CD14-positive monocyte (primary cell): Measurements from ENCODE around the gene RELL2. TPM values are rescaled to one million over a fixed set of nuclear protein-coding genes. Genes with fewer than 3 reads are reported as not detected.

ENCODE experiments used
- DNase-seq, 3 donors: peaks; one replicate each; pipeline ENCODE4 v3.0.0-alpha.2; 2011 to 2022
- H2AFZ ChIP-seq: 2 replicates; pipeline ENCODE4 v1.6.0; 2012; ENCODE audit warnings: mild to moderate bottlenecking, low read depth, low read length, inconsistent platforms; ENCODE audit not compliant: insufficient read depth, poor library complexity, severe bottlenecking
- H3K27ac ChIP-seq, 2 donors: 1 replicate in 1 of 2; 2 replicates in 1 of 2; pipeline ENCODE4 v1.5.1; 2012 to 2013; ENCODE audit warnings: low read length in 2 of 2, control low read depth in 1 of 2, inconsistent platforms in 1 of 2, low read depth in 1 of 2, mild to moderate bottlenecking in 1 of 2
- H3K27me3 ChIP-seq, 2 donors: one replicate each; pipeline versions ENCODE4 v1.6.0 to v1.6.1; 2011 to 2013; ENCODE audit warnings: low read length in 2 of 2; ENCODE audit not compliant: control insufficient read depth in 2 of 2, insufficient read depth in 2 of 2
- H3K36me3 ChIP-seq, 2 donors: replicated peaks in 1 of 2; 1 replicate in 1 of 2; 2 replicates in 1 of 2; pipeline versions ENCODE4 v1.5.1 to v1.6.1; 2012 to 2013; ENCODE audit warnings: low read length in 2 of 2, control low read depth in 1 of 2, inconsistent platforms in 1 of 2, mild to moderate bottlenecking in 1 of 2; ENCODE audit not compliant: insufficient read depth in 2 of 2, control insufficient read depth in 1 of 2
- H3K4me1 ChIP-seq, 2 donors: 1 replicate in 1 of 2; 2 replicates in 1 of 2; pipeline versions ENCODE4 v1.5.1 to v1.6.1; 2012 to 2013; ENCODE audit warnings: low read length in 2 of 2, control low read depth in 1 of 2, inconsistent platforms in 1 of 2, mild to moderate bottlenecking in 1 of 2, moderate library complexity in 1 of 2; ENCODE audit not compliant: insufficient read depth in 2 of 2, control insufficient read depth in 1 of 2
- H3K4me2 ChIP-seq: replicated peaks from 2 replicates; pipeline ENCODE3; 2012; ENCODE audit warnings: low read length, moderate library complexity, mild to moderate bottlenecking; ENCODE audit not compliant: poor library complexity, severe bottlenecking; ENCODE audit errors: extremely low read depth
- H3K4me3 ChIP-seq, 3 experiments: fragments of 200-600 bp in 1 of 3; sonication (generic) in 1 of 3; replicated peaks in 1 of 3; 1 replicate in 2 of 3; 2 replicates in 1 of 3; pipeline ENCODE4 v1.5.1; 2011 to 2013; ENCODE audit warnings: low read length in 3 of 3, mild to moderate bottlenecking in 3 of 3, control low read depth in 2 of 3, low read depth in 2 of 3, inconsistent platforms in 1 of 3, moderate library complexity in 1 of 3
- H3K79me2 ChIP-seq: 2 replicates; pipeline ENCODE4 v1.6.0; 2012; ENCODE audit warnings: mild to moderate bottlenecking, control low read depth, inconsistent platforms, low read length, moderate library complexity; ENCODE audit not compliant: insufficient read depth
- H3K9ac ChIP-seq: 2 replicates; pipeline ENCODE4 v1.6.0; 2017; ENCODE audit warnings: low read length, mild to moderate bottlenecking; ENCODE audit not compliant: insufficient read depth, poor library complexity, severe bottlenecking
- H3K9me3 ChIP-seq, 2 donors: replicated peaks in 1 of 2; 1 replicate in 1 of 2; 2 replicates in 1 of 2; pipeline versions ENCODE4 v1.5.1 to v1.6.1; 2012 to 2013; ENCODE audit warnings: low read length in 2 of 2, control low read depth in 1 of 2; ENCODE audit not compliant: control insufficient read depth in 1 of 2, insufficient read depth in 1 of 2
- H4K20me1 ChIP-seq: 2 replicates; pipeline ENCODE4 v1.6.0; 2012; ENCODE audit warnings: mild to moderate bottlenecking, low read length, control low read depth, moderate library complexity; ENCODE audit not compliant: insufficient read depth
- H3K27ac Mint-ChIP-seq, 7 donors: one replicate each; pipeline ENCODE4 v1.8.0; 2020; ENCODE audit warnings: mild to moderate bottlenecking in 7 of 7, mixed read lengths in 7 of 7, moderate library complexity in 6 of 7, inconsistent platforms in 2 of 7
- H3K27me3 Mint-ChIP-seq, 3 donors: one replicate each; pipeline ENCODE4 v1.8.0; 2021 to 2022; ENCODE audit warnings: low read depth in 3 of 3, mild to moderate bottlenecking in 3 of 3, mixed read lengths in 3 of 3, moderate library complexity in 3 of 3, inconsistent platforms in 1 of 3
- H3K36me3 Mint-ChIP-seq, 2 donors: one replicate each; pipeline ENCODE4 v1.8.0; 2020; ENCODE audit warnings: mixed read lengths in 2 of 2, inconsistent platforms in 1 of 2, mild to moderate bottlenecking in 1 of 2
- H3K4me1 Mint-ChIP-seq: one replicate; pipeline ENCODE4 v1.8.0; 2020; ENCODE audit warnings: mild to moderate bottlenecking, mixed read lengths
- H3K4me3 Mint-ChIP-seq, 2 donors: one replicate each; pipeline ENCODE4 v1.8.0; 2020; ENCODE audit warnings: mild to moderate bottlenecking in 2 of 2, mixed read lengths in 2 of 2, moderate library complexity in 1 of 2
- H3K9me3 Mint-ChIP-seq, 7 donors: one replicate each; pipeline ENCODE4 v1.8.0; 2020 to 2022; ENCODE audit warnings: mixed read lengths in 7 of 7, mild to moderate bottlenecking in 6 of 7, moderate library complexity in 6 of 7, inconsistent platforms in 2 of 7
- whole genome bisulfite sequencing: methylation state at CpG from one replicate; pipeline ENCODE4 v1.1.5; 2013; ENCODE audit warnings: missing lambda C conversion rate; ENCODE audit not compliant: insufficient coverage; 5-methylcytosine and 5-hydroxymethylcytosine counted together
- intact Hi-C, 2 donors: fragments of 100-400 bp; cut with micrococcal nuclease; formaldehyde crosslinking; loops; one replicate each; pipeline versions ENCODE4 v1.15.0 to v1.15.1; 2023
- polyA plus RNA-seq, 3 donors: library from polyadenylated mRNA; depleted of rRNA in 1 of 3; unstranded in 2 of 3; stranded (reverse) in 1 of 3; fragments of 300-500 nt in 2 of 3; fragments of >200 nt in 1 of 3; fragmentation: Illumina TruSeq in 2 of 3; gene quantifications; 1 replicate in 2 of 3; 2 replicates in 1 of 3; pipeline ENCODE4 v1.2.3, GENCODE V29; 2012 to 2021
- TF ChIP-seq, protein P1 (sequence below): fragments of 200-600 bp; IDR thresholded peaks from one replicate; pipeline ENCODE4 v1.8.0; 2022; ENCODE audit warnings: antibody characterized with exemption, mild to moderate bottlenecking

RELL2 gene
- polyA plus RNA-seq, 3 donors: 1.0 to 17.3 (median 1.3) TPM

DNA sequence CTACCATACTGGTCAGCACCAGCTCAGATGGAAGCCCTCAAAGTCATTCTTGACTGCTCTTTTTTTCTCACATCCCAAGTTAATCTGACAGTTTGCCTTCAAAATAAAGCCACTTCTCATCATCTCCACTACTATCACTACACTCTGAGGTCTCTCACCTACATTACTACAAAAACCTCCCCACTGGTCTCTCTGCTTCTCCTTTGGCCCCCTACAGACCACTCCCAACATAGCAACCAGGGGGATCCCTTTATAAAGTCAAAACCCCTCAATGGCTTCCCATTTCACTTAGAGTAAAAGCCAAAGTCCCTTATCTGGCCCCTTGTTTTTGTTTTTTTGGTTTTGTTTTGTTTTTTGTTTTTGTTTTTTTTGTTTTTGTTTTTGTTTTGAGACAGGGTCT is 40.6 kb downstream of the RELL2 start:
- Histone ChIP-seq H3K27me3 (no peaks in the 10 kb centered on the region), H3K4me3 (no peak overlapping the region), H3K4me1 (peaks cover 24 to 29% of the 10 kb centered on the region in 2 donors), H4K20me1 (peaks cover 20% of the 10 kb centered on the region), H2AFZ (no peak overlapping the region), H3K9me3 (no peaks in the 10 kb centered on the region), H3K79me2 (peaks cover 8% of the 10 kb centered on the region), H3K9ac (no peak overlapping the region), H3K27ac (no peak overlapping the region), H3K4me2 (no peak overlapping the region), H3K36me3 (peaks cover 17 to 38% of the 10 kb centered on the region in 2 donors)
- Mint-ChIP-seq H3K36me3 (peaks cover 38 to 42% of the 10 kb centered on the region in 2 donors), H3K27me3 (peaks cover 0 to 1% (median 0%) of the 10 kb centered on the region in 3 donors), H3K9me3 (peaks cover 0 to 2% (median 0%) of the 10 kb centered on the region in 7 donors), H3K4me3 (no peak overlapping the region), H3K27ac (no peak overlapping the region), H3K4me1 (peaks cover 28% of the 10 kb centered on the region)
- DNase-seq: no peak
- TF ChIP-seq, protein P1, sequence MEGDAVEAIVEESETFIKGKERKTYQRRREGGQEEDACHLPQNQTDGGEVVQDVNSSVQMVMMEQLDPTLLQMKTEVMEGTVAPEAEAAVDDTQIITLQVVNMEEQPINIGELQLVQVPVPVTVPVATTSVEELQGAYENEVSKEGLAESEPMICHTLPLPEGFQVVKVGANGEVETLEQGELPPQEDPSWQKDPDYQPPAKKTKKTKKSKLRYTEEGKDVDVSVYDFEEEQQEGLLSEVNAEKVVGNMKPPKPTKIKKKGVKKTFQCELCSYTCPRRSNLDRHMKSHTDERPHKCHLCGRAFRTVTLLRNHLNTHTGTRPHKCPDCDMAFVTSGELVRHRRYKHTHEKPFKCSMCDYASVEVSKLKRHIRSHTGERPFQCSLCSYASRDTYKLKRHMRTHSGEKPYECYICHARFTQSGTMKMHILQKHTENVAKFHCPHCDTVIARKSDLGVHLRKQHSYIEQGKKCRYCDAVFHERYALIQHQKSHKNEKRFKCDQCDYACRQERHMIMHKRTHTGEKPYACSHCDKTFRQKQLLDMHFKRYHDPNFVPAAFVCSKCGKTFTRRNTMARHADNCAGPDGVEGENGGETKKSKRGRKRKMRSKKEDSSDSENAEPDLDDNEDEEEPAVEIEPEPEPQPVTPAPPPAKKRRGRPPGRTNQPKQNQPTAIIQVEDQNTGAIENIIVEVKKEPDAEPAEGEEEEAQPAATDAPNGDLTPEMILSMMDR: no peak
- intact Hi-C loops: no loop called here

DNA sequence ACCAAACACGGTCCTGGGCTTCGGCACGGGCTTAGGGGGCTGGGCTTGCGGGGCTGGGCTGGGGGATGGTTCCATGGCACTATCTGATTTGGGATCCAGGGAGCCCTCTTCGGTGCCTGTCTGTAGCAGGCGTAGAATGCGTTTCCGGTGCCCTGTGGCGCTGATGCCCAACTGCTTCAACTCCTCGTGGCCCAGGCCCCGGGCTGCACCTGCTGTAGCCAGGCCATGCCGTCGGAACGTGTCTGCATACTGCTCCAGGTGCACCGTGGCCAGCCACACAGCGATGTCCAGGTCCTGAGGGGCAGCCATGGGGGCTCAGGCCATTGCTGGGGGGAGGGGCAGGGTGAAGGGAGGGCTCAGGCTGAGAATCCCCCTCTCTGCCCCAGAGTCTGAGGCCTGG is 43.4 kb downstream of the RELL2 start:
- H3K36me3 ChIP-seq: peaks cover 4 to 26% of the 10 kb centered on the region in 2 donors
- no peaks in the 10 kb centered on the region for H3K27me3 ChIP-seq
- Mint-ChIP-seq H3K4me1 (peaks cover 50% of the 10 kb centered on the region), H3K9me3 (peaks cover 0 to 2% (median 0%) of the 10 kb centered on the region in 7 donors), H3K27ac (no peak overlapping the region), H3K27me3 (peaks cover 0 to 1% (median 0%) of the 10 kb centered on the region in 3 donors), H3K36me3 (peaks cover 19 to 26% of the 10 kb centered on the region in 2 donors), H3K4me3 (no peak overlapping the region)
- peaks cover 20% of the 10 kb centered on the region for H4K20me1 ChIP-seq
- peaks cover 45 to 52% of the 10 kb centered on the region in 2 donors for H3K4me1 ChIP-seq
- H3K4me3 ChIP-seq: no peak overlapping the region
- H3K79me2 ChIP-seq: peaks cover 8% of the 10 kb centered on the region
- H3K4me2 ChIP-seq: peak overlapping the region; percentile 1
- TF ChIP-seq, protein P1: no peak
- WGBS: 94% methylated on average over 14 of the region's 16 CpGs
- intact Hi-C loops: no loop called here
- no peak overlapping the region for H3K27ac ChIP-seq
- no peak overlapping the region for H2AFZ ChIP-seq
- no peak for DNase-seq
- no peaks in the 10 kb centered on the region for H3K9me3 ChIP-seq
- H3K9ac ChIP-seq: no peak overlapping the region
